ENCODE measurements around the gene CGB7.

CGB7 gene

DNA sequence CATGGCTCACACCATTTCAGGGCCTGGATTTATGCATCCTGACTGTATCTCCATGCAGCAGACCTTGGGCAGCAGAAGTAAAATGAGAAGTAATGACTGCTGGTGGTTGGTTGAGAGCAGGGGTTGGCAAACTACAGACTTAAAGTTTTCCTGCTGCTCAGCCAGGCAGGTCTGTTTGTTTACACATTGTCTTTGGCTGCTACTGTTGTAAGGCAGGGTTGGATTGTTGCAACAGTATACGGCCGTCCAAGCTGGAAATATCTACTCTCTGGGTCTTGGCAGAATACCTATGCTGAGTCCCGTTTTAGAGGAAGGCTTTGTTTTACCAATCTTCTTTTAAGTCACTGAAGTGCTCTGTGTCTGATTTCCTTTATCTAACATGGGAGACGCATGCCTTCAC is 41.2 kb upstream of the CGB7 start:
- TF ChIP-seq, protein P1, sequence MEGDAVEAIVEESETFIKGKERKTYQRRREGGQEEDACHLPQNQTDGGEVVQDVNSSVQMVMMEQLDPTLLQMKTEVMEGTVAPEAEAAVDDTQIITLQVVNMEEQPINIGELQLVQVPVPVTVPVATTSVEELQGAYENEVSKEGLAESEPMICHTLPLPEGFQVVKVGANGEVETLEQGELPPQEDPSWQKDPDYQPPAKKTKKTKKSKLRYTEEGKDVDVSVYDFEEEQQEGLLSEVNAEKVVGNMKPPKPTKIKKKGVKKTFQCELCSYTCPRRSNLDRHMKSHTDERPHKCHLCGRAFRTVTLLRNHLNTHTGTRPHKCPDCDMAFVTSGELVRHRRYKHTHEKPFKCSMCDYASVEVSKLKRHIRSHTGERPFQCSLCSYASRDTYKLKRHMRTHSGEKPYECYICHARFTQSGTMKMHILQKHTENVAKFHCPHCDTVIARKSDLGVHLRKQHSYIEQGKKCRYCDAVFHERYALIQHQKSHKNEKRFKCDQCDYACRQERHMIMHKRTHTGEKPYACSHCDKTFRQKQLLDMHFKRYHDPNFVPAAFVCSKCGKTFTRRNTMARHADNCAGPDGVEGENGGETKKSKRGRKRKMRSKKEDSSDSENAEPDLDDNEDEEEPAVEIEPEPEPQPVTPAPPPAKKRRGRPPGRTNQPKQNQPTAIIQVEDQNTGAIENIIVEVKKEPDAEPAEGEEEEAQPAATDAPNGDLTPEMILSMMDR (conservative IDR thresholded peaks at IDR 0.05; ENCODE audit: low read depth) = no peak
- H3K27ac ChIP-seq = peak overlapping the region; percentile 9; the same call in 1 of the 2 replicates

DNA sequence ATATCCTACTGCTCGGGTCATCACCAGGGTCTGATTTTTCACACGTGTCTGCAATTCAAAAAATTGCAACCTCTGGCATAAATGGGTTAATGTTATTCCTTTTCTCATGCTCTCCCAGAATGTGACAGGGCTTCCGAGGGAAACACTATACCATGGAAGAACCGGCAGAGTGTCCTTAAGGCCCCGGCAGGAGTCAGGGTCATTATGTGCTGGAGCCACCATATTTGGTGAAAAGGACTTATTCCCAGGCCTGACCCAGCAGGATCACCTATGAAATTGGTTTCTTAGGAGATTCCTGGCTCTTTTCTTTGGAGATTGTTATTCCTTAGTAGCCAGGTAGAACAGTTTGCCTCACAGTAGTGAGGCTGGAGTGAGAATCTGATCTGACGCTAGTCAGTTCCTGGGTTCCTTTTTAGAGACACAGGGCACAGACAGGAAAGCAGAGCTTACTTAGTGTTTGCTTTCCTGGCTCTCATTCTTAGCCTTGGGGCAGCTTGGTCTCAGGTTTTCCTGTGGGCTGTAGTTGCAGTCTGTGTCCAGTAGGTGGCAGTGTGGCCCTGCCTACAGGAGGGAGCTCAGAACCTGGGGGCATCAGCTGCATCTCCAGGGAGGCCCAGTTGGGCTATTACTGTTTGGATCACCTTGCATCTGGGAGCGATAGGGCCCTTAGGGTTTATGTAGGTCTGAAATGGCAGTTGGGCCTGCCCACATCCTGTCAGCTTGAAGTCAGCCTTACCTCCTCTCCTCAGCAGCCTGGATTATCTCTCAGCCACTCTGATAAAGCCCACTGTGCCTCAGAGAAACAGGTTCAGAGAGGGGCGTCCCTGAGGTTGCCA is 40.1 kb upstream of the CGB7 start:
- ChIA-PET POLR2A (ENCODE audit: low non-redundant PET) (no interaction called here), CTCF (interaction anchor here (0.5 to 2.3 kb wide), 24 partner anchors 9 to 879 kb away, joined by 3 to 16 read pairs (median 4); partner anchors contain the start of genes HRC, LIN7B, PPFIA3 and TRPM4)
- peak overlapping the region; percentile 9 for H3K27ac ChIP-seq
- TF ChIP-seq, protein P1 (conservative IDR thresholded peaks at IDR 0.05; ENCODE audit: low read depth) = peak; percentile 94
- peak; percentile 59 for DNase-seq (ENCODE audit: low spot score)

More for the DNA sequence above, 41.2 kb upstream of the CGB7 start:
- POLR2A ChIA-PET (ENCODE audit: low non-redundant PET) = no interaction called here
- CTCF ChIA-PET = interaction anchor here (0.6 to 1.8 kb wide), 5 partner anchors 18 to 687 kb away, joined by 3 to 14 read pairs (median 4); no protein-coding TSS in a partner anchor
- DNase-seq (ENCODE audit: low spot score) = no peak

DNA sequence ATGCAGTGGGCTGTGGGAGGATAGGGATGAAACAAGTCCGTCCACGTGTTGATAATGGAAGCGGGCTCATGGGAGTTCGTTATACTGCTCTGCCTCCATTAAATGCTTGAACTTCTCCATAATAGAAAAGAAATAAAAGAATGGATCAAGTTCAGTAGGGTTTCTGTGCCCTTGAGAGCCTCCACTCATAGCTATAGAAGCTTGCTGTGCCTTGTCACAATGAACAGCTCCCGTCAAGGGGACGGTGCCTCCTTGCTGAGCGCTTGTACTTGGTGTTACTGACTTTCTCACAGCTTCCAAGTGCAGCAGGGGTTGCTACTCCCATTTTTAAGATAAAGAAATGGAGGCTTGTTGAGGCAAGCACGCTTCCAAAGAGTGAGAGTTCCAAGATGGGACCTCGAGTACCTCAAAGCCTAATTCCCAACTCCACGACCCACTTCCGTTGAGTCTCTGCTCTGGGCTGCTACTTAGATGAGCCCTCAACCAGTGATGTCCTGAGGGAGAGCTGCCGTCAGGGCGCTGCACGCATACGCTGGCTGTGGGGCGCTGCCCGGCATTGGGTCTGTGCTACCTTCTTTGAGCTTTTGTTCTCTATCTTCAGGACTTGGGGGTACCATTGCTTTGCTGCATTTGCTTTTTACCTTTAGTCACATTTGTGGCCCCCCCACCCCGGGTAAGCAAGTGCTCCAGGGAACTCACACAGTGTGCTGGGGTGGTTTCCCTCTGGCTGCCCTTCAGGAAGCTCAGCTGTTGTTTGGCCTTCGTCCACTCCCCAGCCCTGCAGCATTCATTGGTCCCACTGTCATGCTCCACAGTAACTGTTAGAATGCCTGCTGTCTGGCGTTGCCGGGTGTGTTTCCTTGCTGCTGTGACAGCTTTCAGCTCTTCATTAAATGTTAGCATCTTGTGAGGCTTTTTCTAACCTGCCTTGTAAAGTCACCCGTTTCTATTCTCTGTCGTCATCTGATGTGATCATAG is 37.2 kb upstream of the CGB7 start:
- POLR2A ChIA-PET (ENCODE audit: low non-redundant PET) = no interaction called here
- CTCF ChIA-PET = interaction anchor here (0.6 kb wide), 2 partner anchors 76 to 130 kb away, joined by 3 read pairs; no protein-coding TSS in a partner anchor
- H3K27ac ChIP-seq = peak overlapping the region; percentile 45
- no peak for DNase-seq (ENCODE audit: low spot score)
- TF ChIP-seq, protein P1 (conservative IDR thresholded peaks at IDR 0.05; ENCODE audit: low read depth) = no peak

DNA sequence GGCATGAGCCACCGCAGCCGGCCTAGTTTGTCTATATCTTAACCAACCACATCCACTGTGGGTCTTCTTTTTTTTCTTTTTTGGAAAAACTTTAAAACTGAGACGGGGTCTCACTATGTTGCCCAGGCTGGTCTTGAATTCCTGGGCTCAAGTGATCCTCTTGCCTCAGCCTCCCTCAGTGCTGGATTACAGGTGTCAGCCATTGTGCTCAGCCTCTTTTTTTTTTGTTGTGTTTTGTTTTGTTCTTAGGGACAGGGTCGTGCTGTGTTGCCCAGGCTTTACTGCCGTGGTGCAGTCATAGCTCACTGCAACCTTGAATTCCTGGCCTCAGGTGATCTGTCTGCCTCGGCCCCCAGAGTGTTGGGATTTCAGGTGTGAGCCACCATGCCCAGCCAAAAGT is 35.1 kb upstream of the CGB7 start:
- ChIA-PET POLR2A (ENCODE audit: low non-redundant PET) (no interaction called here), CTCF (no interaction called here)
- DNase-seq (ENCODE audit: low spot score) = no peak
- H3K27ac ChIP-seq = peak overlapping the region; percentile 18; the same call in 1 of the 2 replicates
- TF ChIP-seq, protein P1 (conservative IDR thresholded peaks at IDR 0.05; ENCODE audit: low read depth) = no peak

DNA sequence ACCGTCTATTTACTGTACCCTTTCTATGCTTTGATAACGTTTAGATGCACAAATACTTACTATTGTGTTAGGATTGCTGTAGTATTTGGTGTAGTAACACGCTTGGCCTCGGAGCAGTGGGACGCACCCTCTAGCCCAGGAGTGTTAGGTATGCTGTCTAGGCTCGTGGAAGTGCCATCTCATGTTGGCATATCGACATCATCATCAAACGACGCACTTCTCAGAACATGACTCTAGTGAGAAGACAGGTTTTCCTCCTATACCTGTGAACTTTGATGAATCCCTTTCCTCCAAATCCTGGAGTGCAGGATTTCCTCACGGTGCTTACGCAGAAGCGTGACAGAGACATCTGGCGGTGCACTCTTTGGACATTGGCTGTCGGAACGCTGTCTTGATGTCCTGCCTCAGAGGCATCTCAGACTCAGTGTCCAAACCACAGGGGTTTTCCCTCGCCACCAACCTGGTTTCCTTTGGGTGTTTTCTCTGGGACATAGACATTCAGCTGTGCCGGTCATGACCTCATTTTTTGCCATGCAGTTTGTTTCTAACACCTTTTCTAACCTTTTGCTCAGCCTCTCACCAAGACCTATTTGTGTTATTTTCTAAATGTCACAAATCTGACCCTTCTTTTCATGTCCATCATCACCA is 34.0 kb upstream of the CGB7 start:
- TF ChIP-seq, protein P1 (conservative IDR thresholded peaks at IDR 0.05; ENCODE audit: low read depth) = no peak
- ChIA-PET POLR2A (ENCODE audit: low non-redundant PET) (no interaction called here), CTCF (no interaction called here)
- H3K27ac ChIP-seq = no peak overlapping the region
- no peak for DNase-seq (ENCODE audit: low spot score)

Data from RWPE1 (cell line).